HepG2 (cell line): ENCODE results near the gene LAMB4. TPM values are rescaled to one million over a fixed set of nuclear protein-coding genes. Genes with fewer than 3 reads are reported as not detected.

ENCODE experiments used
- ATAC-seq: fragments of 200-7000 bp; cut with Tn5 transposase; 3 replicates; pipeline ENCODE4 v1.9.1; 2020; ENCODE audit warnings: mild to moderate bottlenecking, moderate library complexity
- BruUV-seq: library from RNA; stranded (reverse); fragments of 400-500 nt; replicated peaks from 2 replicates; lab custom pipeline; 2021; lab: Mats Ljungman, UMichigan
- CTCF ChIA-PET: fragments of 300-600 bp; formaldehyde crosslinking; extraction: SDS; loops from one replicate; lab custom pipeline; 2021; ENCODE audit warnings: low total read pairs, inconsistent platforms, low intra/inter-chr PET ratio; lab: Yijun Ruan, JAX
- POLR2A ChIA-PET: fragments of 350-600 bp; sonication (Branson Sonifier 250); formaldehyde crosslinking; loops from one replicate; lab custom pipeline; 2020; ENCODE audit warnings: antibody characterized with exemption, inconsistent platforms; lab: Yijun Ruan, JAX
- DNase-seq: peaks from one replicate; pipeline ENCODE4 v3.0.0-alpha.2; 2015; ENCODE audit warnings: low spot score
- FAIRE-seq: peaks from 3 replicates; lab custom pipeline; 2011; peaks lifted over from hg19 to GRCh38; lab: Jason Lieb, UNC
- H2AFZ ChIP-seq: one replicate; pipeline ENCODE4 v1.6.1; 2011; ENCODE audit warnings: low read length, inconsistent platforms
- H3K27ac ChIP-seq: fragments of 300-600 bp; 3 replicates; pipeline ENCODE4 v1.8.0; 2011; ENCODE audit warnings: mixed run types, mild to moderate bottlenecking, mixed read lengths, low read length, inconsistent platforms; ENCODE audit not compliant: insufficient read depth; ENCODE audit errors: extremely low read length
- H3K27me3 ChIP-seq, 2 experiments: fragments of 200-600 bp in 1 of 2; 2 replicates in 1 of 2; 3 replicates in 1 of 2; pipeline versions ENCODE4 v1.6.0 to v1.8.0; 2011; ENCODE audit warnings: low read length in 2 of 2, mild to moderate bottlenecking in 2 of 2, moderate library complexity in 2 of 2, inconsistent platforms in 1 of 2; ENCODE audit not compliant: insufficient read depth in 2 of 2, control insufficient read depth in 1 of 2
- H3K36me3 ChIP-seq, 2 experiments: fragments of 200-600 bp in 1 of 2; replicated peaks in 1 of 2; 2 replicates in 1 of 2; 3 replicates in 1 of 2; pipeline versions ENCODE4 v1.5.1 to v1.8.0; 2011; ENCODE audit warnings: low read length in 2 of 2, inconsistent platforms in 1 of 2; ENCODE audit not compliant: insufficient read depth in 2 of 2, control insufficient read depth in 1 of 2
- H3K4me1 ChIP-seq: 2 replicates; pipeline ENCODE4 v1.5.1; 2012; ENCODE audit warnings: low read length, inconsistent platforms; ENCODE audit not compliant: insufficient read depth
- H3K4me2 ChIP-seq: 2 replicates; pipeline ENCODE4 v1.6.0; 2011; ENCODE audit warnings: low read depth, low read length, inconsistent platforms
- H3K4me3 ChIP-seq, 3 experiments: fragments of 200-600 bp in 1 of 3; sonication (generic), shearing (Covaris generic) in 1 of 3; replicated peaks in 1 of 3; 2 replicates each; pipeline ENCODE4 v1.5.1; 2011 to 2016; ENCODE audit warnings: low read length in 3 of 3, inconsistent platforms in 2 of 3, low read depth in 2 of 3, mild to moderate bottlenecking in 2 of 3, control low read depth in 1 of 3, mixed read lengths in 1 of 3; ENCODE audit not compliant: insufficient read depth in 1 of 3
- H3K79me2 ChIP-seq: one replicate; pipeline ENCODE4 v1.6.1; 2011; ENCODE audit warnings: low read length, inconsistent platforms; ENCODE audit not compliant: insufficient read depth
- H3K9ac ChIP-seq: 2 replicates; pipeline ENCODE4 v1.6.0; 2011; ENCODE audit warnings: mild to moderate bottlenecking, low read depth, low read length, inconsistent platforms; ENCODE audit not compliant: insufficient read depth
- H3K9me3 ChIP-seq: 2 replicates; pipeline ENCODE4 v1.5.1; 2012; ENCODE audit warnings: mild to moderate bottlenecking, low read length
- H4K20me1 ChIP-seq: 2 replicates; pipeline ENCODE4 v1.6.0; 2011; ENCODE audit warnings: inconsistent platforms, mild to moderate bottlenecking, low read length, moderate library complexity; ENCODE audit not compliant: insufficient read depth
- CBX5 ChIP-seq: sonication (generic); formaldehyde crosslinking; IDR thresholded peaks from 2 replicates; pipeline ENCODE4 v1.4.0; 2020; ENCODE audit warnings: missing genetic modification reagents, borderline replicate concordance
- ELF1 ChIP-seq: sonication (generic); formaldehyde crosslinking; IDR thresholded peaks from 2 replicates; pipeline ENCODE4 v1.4.0; 2020; ENCODE audit warnings: missing genetic modification reagents
- FOXA1 ChIP-seq, 2 experiments: fragments of 450-650 bp in 1 of 2; sonication (generic) in 1 of 2; formaldehyde crosslinking in 1 of 2; IDR thresholded peaks; 2 replicates each; pipeline versions ENCODE4 v1.4.0 to v1.6.1; 2016 to 2020; ENCODE audit warnings: missing genetic modification reagents in 1 of 2
- KAT8 ChIP-seq: IDR thresholded peaks from 2 replicates; pipeline ENCODE4 v1.6.1; 2016; ENCODE audit warnings: missing genetic modification reagents, missing compliant biosample characterization
- NR2C2 ChIP-seq: sonication (generic); formaldehyde crosslinking; IDR thresholded peaks from 2 replicates; pipeline ENCODE4 v1.4.0; 2020; ENCODE audit warnings: missing genetic modification reagents, mild to moderate bottlenecking, moderate library complexity, borderline replicate concordance
- PRMT3 ChIP-seq: sonication (generic); formaldehyde crosslinking; IDR thresholded peaks from 2 replicates; pipeline ENCODE4 v1.8.1; 2022; ENCODE audit warnings: low read depth, mild to moderate bottlenecking, moderate library complexity, missing genetic modification reagents, borderline replicate concordance
- RFX1 ChIP-seq: fragments of 450-650 bp; IDR thresholded peaks from 2 replicates; pipeline ENCODE4 v1.6.1; 2017
- ZMYM3 ChIP-seq: sonication (generic); formaldehyde crosslinking; IDR thresholded peaks from 2 replicates; pipeline ENCODE4 v1.5.1; 2020; ENCODE audit warnings: mild to moderate bottlenecking, missing genetic modification reagents
- ZNF253 ChIP-seq: sonication (generic); formaldehyde crosslinking; IDR thresholded peaks from 2 replicates; pipeline ENCODE4 v1.8.0; 2022; ENCODE audit warnings: mild to moderate bottlenecking, missing genetic modification reagents, borderline replicate concordance
- ZNF274 ChIP-seq: sonication (generic); formaldehyde crosslinking; IDR thresholded peaks from 2 replicates; pipeline ENCODE4 v1.5.1; 2020; ENCODE audit warnings: mild to moderate bottlenecking, missing genetic modification reagents
- ZNF282 ChIP-seq: fragments of 450-650 bp; IDR thresholded peaks from 2 replicates; pipeline ENCODE4 v1.6.1; 2018; ENCODE audit not compliant: partially characterized antibody
- ZNF747 ChIP-seq: sonication (generic); formaldehyde crosslinking; IDR thresholded peaks from 2 replicates; pipeline ENCODE4 v1.8.1; 2023; ENCODE audit warnings: missing genetic modification reagents, mild to moderate bottlenecking, borderline replicate concordance
- ZNF781 ChIP-seq: sonication (generic); formaldehyde crosslinking; IDR thresholded peaks from 2 replicates; pipeline ENCODE4 v1.5.1; 2020; ENCODE audit warnings: borderline replicate concordance, mild to moderate bottlenecking, missing genetic modification reagents; ENCODE audit errors: not compliant biosample characterization
- WGBS: methylation state at CpG from one replicate; pipeline ENCODE4 v1.1.6; 2017; ENCODE audit warnings: low lambda C conversion rate; 5-methylcytosine and 5-hydroxymethylcytosine counted together
- in situ Hi-C: cut with HindIII; loops from 2 replicates; pipeline ENCODE4 v1.10.0; 2017; ENCODE audit warnings: low pct_unique_long_range_greater_than_20kb; ENCODE audit not compliant: extremely low pct_ligation_motif_present
- intact Hi-C: fragments of 100-400 bp; cut with micrococcal nuclease; formaldehyde crosslinking; loops from one replicate; pipeline ENCODE4 v1.10.0; 2022; ENCODE audit not compliant: unreplicated experiment
- polyA plus RNA-seq, 8 experiments: library from polyadenylated mRNA; depleted of rRNA in 3 of 8; stranded (reverse) in 7 of 8; unstranded in 1 of 8; fragments of >200 nt; fragmentation: Illumina TruSeq in 4 of 8; extraction: Trizol in 4 of 8; gene quantifications; 2 replicates each; pipeline versions ENCODE4 v1.2.1 to v1.2.3, GENCODE V29; 2011 to 2016; ENCODE audit warnings: low read depth in 4 of 8, missing spikeins in 1 of 8, mixed read lengths in 1 of 8; ENCODE audit not compliant: insufficient read depth in 1 of 8
- total RNA-seq, 5 experiments: library from RNA; depleted of rRNA; stranded (reverse); fragments of >200 nt; fragmentation: Illumina TruSeq; extraction: Trizol; gene quantifications; 2 replicates each; pipeline ENCODE4 v1.2.3, GENCODE V29; 2016; ENCODE audit warnings: low read depth in 1 of 5
- TF ChIP-seq, protein P1 (sequence below): sonication (generic); formaldehyde crosslinking; IDR thresholded peaks from 2 replicates; pipeline ENCODE4 v1.4.0; 2020; ENCODE audit warnings: low read depth, mild to moderate bottlenecking, missing genetic modification reagents
- TF ChIP-seq, protein P2 (sequence below): sonication (generic); formaldehyde crosslinking; IDR thresholded peaks from 2 replicates; pipeline ENCODE4 v1.8.1; 2022; ENCODE audit warnings: low read depth, mild to moderate bottlenecking, missing genetic modification reagents

The LAMB4 gene
- total and polyA plus RNA-seq, 2 of the 13 experiments (the other 11 are each of a cell fraction or from before 2014, with no cell fraction given) = 0.05 TPM; not detected in 1

DNA sequence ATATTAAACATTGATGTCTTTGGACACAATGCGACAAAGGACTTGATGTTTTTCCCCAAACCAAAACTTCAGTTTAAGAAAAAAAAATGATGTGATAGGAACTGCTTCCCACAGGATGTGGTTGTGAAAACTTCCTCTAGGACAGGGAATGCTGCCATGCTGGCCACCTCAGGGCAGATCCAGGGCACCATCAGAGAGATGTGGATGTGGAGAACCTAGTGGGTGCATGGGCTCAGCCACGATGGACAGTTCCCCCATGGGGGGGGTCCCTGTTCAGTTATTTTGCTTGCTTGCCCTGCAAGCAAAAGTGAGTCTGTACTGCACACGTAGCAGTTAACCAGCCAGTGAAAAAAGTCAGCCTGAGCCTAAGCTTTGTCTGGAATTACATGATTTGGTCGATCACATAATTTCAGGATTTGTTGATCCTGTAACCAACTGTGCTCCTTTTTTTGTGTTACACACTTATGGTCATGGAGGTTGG, 36.3 kb downstream of the LAMB4 start:
- 64% methylated on average over 4 of the region's 4 CpGs for WGBS
- no peaks in the 10 kb centered on the region for H3K36me3 ChIP-seq
- in situ Hi-C loops (no loop called here), intact Hi-C loops (no loop called here)
- H3K4me3 ChIP-seq = no peak overlapping the region
- no peak overlapping the region for H3K27ac ChIP-seq
- FAIRE-seq = no peak
- H3K4me2 ChIP-seq = no peak overlapping the region
- DNase-seq = no peak
- ChIA-PET POLR2A (interaction anchor here (1.1 kb wide), 1 partner anchor 91 kb away, joined by 3 read pairs; the partner anchor contains the start of gene LAMB1), CTCF (no interaction called here)
- H3K9ac ChIP-seq = no peak overlapping the region
- no peak overlapping the region for H2AFZ ChIP-seq
- H3K27me3 ChIP-seq = no peaks in the 10 kb centered on the region
- H3K79me2 ChIP-seq = no peaks in the 10 kb centered on the region
- H4K20me1 ChIP-seq = no peaks in the 10 kb centered on the region
- ATAC-seq = no peak
- H3K9me3 ChIP-seq = no peaks in the 10 kb centered on the region
- BruUV-seq = no TSS peak
- no peak for TF ChIP-seq ZNF781
- no peak for TF ChIP-seq ZNF747
- TF ChIP-seq, protein P1, sequence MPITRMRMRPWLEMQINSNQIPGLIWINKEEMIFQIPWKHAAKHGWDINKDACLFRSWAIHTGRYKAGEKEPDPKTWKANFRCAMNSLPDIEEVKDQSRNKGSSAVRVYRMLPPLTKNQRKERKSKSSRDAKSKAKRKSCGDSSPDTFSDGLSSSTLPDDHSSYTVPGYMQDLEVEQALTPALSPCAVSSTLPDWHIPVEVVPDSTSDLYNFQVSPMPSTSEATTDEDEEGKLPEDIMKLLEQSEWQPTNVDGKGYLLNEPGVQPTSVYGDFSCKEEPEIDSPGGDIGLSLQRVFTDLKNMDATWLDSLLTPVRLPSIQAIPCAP (CRISPR knock-in tag) = no peak
- TF ChIP-seq ZNF253 = no peak
- no peak for TF ChIP-seq ZNF282
- TF ChIP-seq ZNF274 (CRISPR knock-in tag) = no peak
- no peak for TF ChIP-seq ZMYM3
- TF ChIP-seq CBX5 = no peak
- no peak for TF ChIP-seq FOXA1 (IDR thresholded peaks at IDR 0.05)
- no peak for TF ChIP-seq FOXA1 (CRISPR knock-in tag; IDR thresholded peaks at IDR 0.05)
- no peak for TF ChIP-seq KAT8 (CRISPR knock-in tag)
- no peak for TF ChIP-seq RFX1
- TF ChIP-seq NR2C2 (CRISPR knock-in tag) = no peak
- TF ChIP-seq, protein P2, sequence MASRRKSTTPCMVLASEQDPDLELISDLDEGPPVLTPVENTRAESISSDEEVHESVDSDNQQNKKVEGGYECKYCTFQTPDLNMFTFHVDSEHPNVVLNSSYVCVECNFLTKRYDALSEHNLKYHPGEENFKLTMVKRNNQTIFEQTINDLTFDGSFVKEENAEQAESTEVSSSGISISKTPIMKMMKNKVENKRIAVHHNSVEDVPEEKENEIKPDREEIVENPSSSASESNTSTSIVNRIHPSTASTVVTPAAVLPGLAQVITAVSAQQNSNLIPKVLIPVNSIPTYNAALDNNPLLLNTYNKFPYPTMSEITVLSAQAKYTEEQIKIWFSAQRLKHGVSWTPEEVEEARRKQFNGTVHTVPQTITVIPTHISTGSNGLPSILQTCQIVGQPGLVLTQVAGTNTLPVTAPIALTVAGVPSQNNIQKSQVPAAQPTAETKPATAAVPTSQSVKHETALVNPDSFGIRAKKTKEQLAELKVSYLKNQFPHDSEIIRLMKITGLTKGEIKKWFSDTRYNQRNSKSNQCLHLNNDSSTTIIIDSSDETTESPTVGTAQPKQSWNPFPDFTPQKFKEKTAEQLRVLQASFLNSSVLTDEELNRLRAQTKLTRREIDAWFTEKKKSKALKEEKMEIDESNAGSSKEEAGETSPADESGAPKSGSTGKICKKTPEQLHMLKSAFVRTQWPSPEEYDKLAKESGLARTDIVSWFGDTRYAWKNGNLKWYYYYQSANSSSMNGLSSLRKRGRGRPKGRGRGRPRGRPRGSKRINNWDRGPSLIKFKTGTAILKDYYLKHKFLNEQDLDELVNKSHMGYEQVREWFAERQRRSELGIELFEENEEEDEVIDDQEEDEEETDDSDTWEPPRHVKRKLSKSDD (CRISPR knock-in tag) = no peak
- TF ChIP-seq ELF1 (CRISPR knock-in tag) = no peak
- TF ChIP-seq PRMT3 (CRISPR knock-in tag) = no peak
- H3K4me1 ChIP-seq = peaks cover 49% of the 10 kb centered on the region
